PC-3 (cell line): ENCODE data around the gene NARS2.

Experiments used
- EZH2 ChIP-seq: fragments of 300-600 bp; sonication (generic); IDR thresholded peaks from one replicate; pipeline ENCODE4 v1.6.1; 2017; ENCODE audit warnings: antibody characterized with exemption, mild to moderate bottlenecking, low read length; ENCODE audit not compliant: unreplicated experiment
- EZH2phosphoT487 ChIP-seq: fragments of 300-600 bp; sonication (generic); IDR thresholded peaks from 2 replicates; pipeline ENCODE4 v1.6.1; 2018; ENCODE audit warnings: mild to moderate bottlenecking, antibody characterized with exemption, low read length, borderline replicate concordance
- TF ChIP-seq, protein P1 (sequence below): fragments of 300-600 bp; sonication (generic); conservative IDR thresholded peaks from 2 replicates; pipeline ENCODE4 v1.5.1; 2017; ENCODE audit warnings: antibody characterized with exemption, low read depth, mild to moderate bottlenecking, low read length

DNA sequence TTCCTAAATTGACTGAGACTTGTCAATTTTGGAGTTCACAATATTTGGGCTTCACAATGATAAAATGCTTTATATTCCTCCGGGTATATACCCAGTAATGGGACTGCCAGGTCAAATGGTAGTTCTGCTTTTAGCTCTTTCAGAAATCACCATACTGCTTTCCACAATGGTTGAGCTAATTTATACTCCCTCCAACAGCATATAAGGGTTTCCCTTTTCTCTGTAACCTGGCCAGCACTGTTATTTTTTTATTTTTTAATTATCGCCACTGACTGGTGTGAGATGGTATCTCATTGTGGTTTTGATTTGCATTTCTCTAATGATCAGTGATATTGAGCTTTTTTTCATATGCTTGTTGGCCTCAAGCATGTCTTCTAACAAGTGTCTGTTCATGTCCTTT, 21.8 kb downstream of the NARS2 start:
- TF ChIP-seq, protein P1, sequence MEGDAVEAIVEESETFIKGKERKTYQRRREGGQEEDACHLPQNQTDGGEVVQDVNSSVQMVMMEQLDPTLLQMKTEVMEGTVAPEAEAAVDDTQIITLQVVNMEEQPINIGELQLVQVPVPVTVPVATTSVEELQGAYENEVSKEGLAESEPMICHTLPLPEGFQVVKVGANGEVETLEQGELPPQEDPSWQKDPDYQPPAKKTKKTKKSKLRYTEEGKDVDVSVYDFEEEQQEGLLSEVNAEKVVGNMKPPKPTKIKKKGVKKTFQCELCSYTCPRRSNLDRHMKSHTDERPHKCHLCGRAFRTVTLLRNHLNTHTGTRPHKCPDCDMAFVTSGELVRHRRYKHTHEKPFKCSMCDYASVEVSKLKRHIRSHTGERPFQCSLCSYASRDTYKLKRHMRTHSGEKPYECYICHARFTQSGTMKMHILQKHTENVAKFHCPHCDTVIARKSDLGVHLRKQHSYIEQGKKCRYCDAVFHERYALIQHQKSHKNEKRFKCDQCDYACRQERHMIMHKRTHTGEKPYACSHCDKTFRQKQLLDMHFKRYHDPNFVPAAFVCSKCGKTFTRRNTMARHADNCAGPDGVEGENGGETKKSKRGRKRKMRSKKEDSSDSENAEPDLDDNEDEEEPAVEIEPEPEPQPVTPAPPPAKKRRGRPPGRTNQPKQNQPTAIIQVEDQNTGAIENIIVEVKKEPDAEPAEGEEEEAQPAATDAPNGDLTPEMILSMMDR = no peak
- TF ChIP-seq EZH2 = no peak
- TF ChIP-seq EZH2phosphoT487 = no peak
